CMK (cell line): ENCODE measurements around the gene EYA2.
"Not testable (repeated sequence)": the region's sequence is repeated elsewhere in the genome, so short reads cannot be mapped to it uniquely, and the experiment has no call there.

Experiments used
- DNase-seq: peaks from one replicate; pipeline ENCODE4 v3.0.0-alpha.2; 2010; ENCODE audit warnings: low read depth

EYA2 gene

DNA sequence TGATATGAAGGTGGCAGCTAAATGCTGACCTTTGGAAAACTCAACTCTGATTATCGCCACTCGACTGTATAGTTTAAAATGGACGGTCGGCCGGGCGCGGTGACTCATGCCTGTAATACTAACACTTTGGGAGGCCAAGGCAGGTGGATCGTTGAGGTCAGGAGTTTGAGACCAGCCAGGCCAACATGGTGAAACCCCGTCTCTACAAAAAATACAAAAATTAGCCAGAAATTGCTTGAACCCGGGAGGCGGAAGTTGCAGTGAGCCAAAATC, 310.1 kb downstream of the EYA2 start:
- not testable (repeated sequence) for DNase-seq

- DNase-seq: no peak
Measured at GRCh38 chr20:47205577-47206123, 311.0 kb downstream of the EYA2 start.

- not testable (repeated sequence) for DNase-seq
Measured at GRCh38 chr20:47206552-47206951, 311.9 kb downstream of the EYA2 start.

- DNase-seq: no peak
Measured at GRCh38 chr20:47206962-47207641, 312.5 kb downstream of the EYA2 start.

DNA sequence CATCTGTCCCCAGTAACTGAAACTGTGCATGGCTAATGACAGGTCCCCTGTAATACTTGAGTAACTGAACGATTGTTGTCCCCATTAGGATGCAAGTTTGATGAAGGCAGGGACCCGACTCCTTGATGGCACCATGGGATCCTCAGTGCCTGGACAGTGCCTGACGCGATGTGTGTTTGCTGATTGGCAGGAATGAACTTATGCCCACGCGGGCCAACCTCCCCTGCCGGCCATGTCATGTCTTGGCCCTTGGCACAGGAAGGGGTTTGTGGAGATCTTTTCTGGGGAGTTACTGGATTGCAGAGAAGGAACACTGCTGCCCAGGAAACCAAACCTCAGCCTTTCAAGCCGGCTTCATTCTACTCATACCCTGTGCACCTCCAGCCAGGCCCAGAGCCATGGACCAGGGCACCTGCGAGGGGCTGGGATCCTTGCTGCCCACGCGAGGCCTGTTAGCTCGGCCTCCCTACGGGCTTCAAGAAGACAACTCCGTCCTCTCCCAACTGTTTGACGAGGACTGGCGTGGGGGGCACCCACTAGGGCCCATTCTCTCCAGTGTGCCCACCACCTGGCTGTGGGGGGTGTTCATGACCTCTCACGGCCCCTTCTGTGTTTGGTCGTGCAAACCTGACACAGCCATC, 314.0 kb downstream of the EYA2 start:
- DNase-seq: no peak

GRCh38 chr20:47209982-47210381, 315.3 kb downstream of the EYA2 start:
- DNase-seq: no peak

GRCh38 chr20:47210470-47210869, 315.8 kb downstream of the EYA2 start:
- no peak for DNase-seq

DNA sequence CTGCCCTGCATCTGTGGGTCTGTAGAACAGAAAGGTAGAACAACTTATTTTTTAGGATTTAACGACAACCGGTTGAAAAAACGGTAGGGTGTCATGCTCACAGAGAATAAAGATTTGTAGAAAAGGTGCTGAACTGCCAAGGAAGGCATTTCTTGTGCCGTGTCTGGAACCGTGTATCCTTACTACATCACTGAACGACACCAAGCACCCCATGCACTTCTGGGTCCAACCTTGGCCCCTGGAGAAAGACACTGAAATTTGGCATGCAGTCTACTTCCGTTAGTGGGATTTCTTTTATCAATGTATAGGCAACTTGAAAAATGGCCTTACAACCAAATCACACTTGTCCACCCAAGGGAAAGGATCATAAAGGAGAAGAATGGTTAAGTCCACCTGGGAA, 316.4 kb downstream of the EYA2 start:
- no peak for DNase-seq

GRCh38 chr20:47212606-47213207, 318.1 kb downstream of the EYA2 start:
- DNase-seq: no peak

- DNase-seq: no peak
Measured at GRCh38 chr20:47213966-47214365, 319.3 kb downstream of the EYA2 start.

DNA sequence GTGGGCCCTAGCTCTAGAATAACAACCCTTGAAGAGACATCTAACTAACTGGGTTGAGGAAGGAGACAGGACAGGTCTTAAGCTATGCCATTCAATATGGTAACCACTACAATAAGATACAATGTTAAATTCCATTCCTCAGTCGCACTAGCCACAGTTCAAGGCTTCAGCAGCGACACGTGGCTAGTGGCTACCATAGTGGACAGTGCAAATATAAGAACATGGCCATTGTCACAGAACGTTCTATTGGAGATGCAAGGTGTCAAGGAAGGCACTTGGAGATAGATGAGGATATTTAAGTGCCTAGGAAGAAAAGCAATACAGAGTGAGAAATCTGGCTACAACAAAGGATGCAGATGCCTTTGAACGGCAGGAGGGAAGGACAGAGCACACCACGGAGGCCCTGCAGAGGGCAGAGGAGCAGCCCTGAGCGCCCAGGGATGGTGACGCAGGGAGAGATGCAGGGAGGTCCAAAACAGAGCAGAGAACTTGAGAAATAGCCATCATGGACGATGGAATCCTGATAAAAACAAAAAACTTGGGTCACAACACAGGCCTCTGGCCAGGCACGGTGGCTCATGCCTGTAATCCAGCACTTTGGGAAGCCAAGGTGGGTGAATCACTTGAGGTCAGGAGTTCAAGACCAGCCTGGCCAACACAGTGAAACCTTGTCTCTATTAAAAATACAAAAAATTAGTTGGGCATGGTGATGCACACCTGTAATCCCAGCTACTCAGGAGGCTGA, 321.2 kb downstream of the EYA2 start:
- DNase-seq: no peak

GRCh38 chr20:47216819-47217410, 322.3 kb downstream of the EYA2 start:
- no peak for DNase-seq

- DNase-seq: no peak
Measured at GRCh38 chr20:47217482-47218446, 323.1 kb downstream of the EYA2 start.

DNA sequence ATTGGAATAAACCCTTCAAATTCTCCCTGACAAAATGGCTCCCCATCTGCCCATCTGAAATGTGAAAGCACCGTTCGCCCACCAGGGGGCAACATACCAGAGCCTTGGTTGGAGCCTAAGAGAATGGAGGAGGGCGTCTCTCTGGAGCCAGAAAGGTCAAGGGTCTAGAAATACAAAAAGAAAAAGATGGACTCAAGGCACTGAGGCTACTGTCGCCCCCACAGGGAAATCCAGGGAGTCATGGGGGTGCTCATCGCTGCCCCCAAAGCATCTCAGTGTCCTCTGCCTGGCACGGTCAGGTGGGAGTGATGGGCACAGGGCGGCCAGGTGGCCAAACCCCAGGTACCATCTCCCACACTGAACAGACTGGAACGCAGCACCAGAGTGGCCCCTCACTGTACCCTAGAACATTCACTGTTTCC, 325.5 kb downstream of the EYA2 start:
- no peak for DNase-seq

- no peak for DNase-seq
Measured at GRCh38 chr20:47221036-47221625, 326.5 kb downstream of the EYA2 start.

DNA sequence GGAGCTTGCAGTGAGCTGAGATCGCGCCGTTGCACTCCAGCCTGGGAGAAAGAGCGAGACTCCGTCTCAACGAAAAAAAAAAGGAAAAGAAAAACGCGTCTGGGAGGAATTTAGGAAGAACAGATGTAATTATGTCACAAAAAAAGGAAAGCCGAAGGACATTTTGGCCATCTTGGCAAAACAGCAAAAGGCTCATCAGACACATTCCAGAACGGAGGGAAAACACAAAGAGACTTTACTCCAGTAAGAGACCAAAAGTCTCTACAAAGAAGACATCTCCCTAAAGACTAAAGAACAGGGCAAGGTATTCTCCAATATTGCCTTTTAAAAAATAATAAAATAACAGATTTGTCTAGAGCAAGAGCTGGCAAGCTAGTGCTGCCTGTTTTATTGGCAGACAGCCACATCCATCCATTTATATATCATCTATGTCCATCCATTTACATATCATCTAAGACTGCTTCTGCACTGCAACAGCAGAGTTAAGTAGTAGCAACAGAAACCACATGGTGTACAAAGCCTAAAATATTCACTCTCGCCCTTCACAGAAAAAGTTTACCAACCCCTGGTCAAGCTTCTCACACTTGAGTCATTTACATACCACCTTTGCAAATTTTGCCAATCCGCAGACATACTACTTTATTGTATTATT, 328.0 kb downstream of the EYA2 start:
- DNase-seq: no peak

- no peak for DNase-seq
Measured at GRCh38 chr20:47223896-47224295, 329.3 kb downstream of the EYA2 start.

- no peak for DNase-seq
Measured at GRCh38 chr20:47224300-47224791, 329.7 kb downstream of the EYA2 start.

DNA sequence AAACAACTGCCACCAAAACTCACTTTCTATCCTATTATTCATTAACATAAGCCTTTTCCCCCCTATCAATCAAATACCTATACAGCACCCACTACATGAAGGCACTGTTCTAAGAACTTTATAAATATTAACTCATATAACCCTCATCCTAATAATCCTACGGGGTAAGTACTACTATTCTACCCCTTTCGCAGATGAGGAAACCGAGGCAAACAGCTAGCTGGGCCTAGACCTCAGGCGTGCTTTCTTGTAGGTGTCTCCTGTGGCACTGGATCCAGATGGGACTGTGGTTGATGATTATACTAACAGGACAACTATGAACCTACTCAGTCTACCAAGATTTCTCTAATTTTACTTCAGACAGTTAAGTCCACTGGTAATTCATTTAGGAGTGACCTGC, 330.2 kb downstream of the EYA2 start:
- DNase-seq: no peak

GRCh38 chr20:47225458-47225857, 330.8 kb downstream of the EYA2 start:
- DNase-seq: no peak
